K562 (cell line): ENCODE measurements around the gene ANXA7. TPM values are rescaled to one million over a fixed set of nuclear protein-coding genes. Genes with fewer than 3 reads are reported as not detected.
A peak's percentile ranks its signal among the peaks of the same experiment; 100 is the strongest.

Experiments
- BRF2 ChIP-seq: IDR thresholded peaks from 3 replicates; pipeline ENCODE4 v1.6.1; 2011; ENCODE audit warnings: borderline replicate concordance, mild to moderate bottlenecking; ENCODE audit not compliant: insufficient read length, insufficient read depth
- CREB5 ChIP-seq: fragments of 250-450 bp; sonication (Bioruptor Pico); IDR thresholded peaks from 2 replicates; pipeline ENCODE4 v1.5.0; 2020; ENCODE audit warnings: mild to moderate bottlenecking
- DPF2 ChIP-seq: fragments of 450-650 bp; IDR thresholded peaks from 2 replicates; pipeline ENCODE4 v1.6.1; 2016
- FOXA3 ChIP-seq, 2 experiments: fragments of 450-650 bp in 1 of 2; sonication (generic) in 1 of 2; formaldehyde crosslinking; IDR thresholded peaks in 1 of 2; conservative IDR thresholded peaks in 1 of 2; 2 replicates each; pipeline versions ENCODE4 v1.4.0 to v1.8.0; 2020 to 2022; ENCODE audit warnings: mild to moderate bottlenecking in 2 of 2, missing genetic modification reagents in 1 of 2
- FOXK1 ChIP-seq: sonication (generic); formaldehyde crosslinking; IDR thresholded peaks from 2 replicates; pipeline ENCODE4 v1.8.0; 2022; ENCODE audit warnings: missing genetic modification reagents, mild to moderate bottlenecking, borderline replicate concordance
- GABPB2 ChIP-seq: fragments of 250-450 bp; sonication (Bioruptor Pico); conservative IDR thresholded peaks from 2 replicates; pipeline ENCODE4 v1.5.1; 2021; ENCODE audit warnings: mild to moderate bottlenecking
- ILF3 ChIP-seq: fragments of 450-650 bp; IDR thresholded peaks from 2 replicates; pipeline ENCODE4 v1.6.1; 2018; ENCODE audit warnings: antibody characterized with exemption, mild to moderate bottlenecking, moderate library complexity, borderline replicate concordance
- PHF20 ChIP-seq: fragments of 450-650 bp; IDR thresholded peaks from 2 replicates; pipeline ENCODE4 v1.6.1; 2018; ENCODE audit not compliant: partially characterized antibody
- PREB ChIP-seq: sonication (generic); formaldehyde crosslinking; IDR thresholded peaks from 2 replicates; pipeline ENCODE4 v1.8.1; 2023; ENCODE audit warnings: mild to moderate bottlenecking, missing genetic modification reagents
- RB1 ChIP-seq: fragments of 450-650 bp; IDR thresholded peaks from 2 replicates; pipeline ENCODE4 v1.6.1; 2017; ENCODE audit warnings: low read depth, mild to moderate bottlenecking
- TEAD1 ChIP-seq, 2 experiments: fragments of 450-650 bp in 1 of 2; sonication (generic) in 1 of 2; formaldehyde crosslinking; IDR thresholded peaks; 2 replicates each; pipeline versions ENCODE4 v1.4.0 to v1.8.0; 2020 to 2022; ENCODE audit warnings: mild to moderate bottlenecking in 2 of 2, missing genetic modification reagents in 1 of 2
- ZBTB17 ChIP-seq: fragments of 450-650 bp; formaldehyde crosslinking; IDR thresholded peaks from 2 replicates; pipeline ENCODE4 v1.4.0; 2020; ENCODE audit warnings: mild to moderate bottlenecking
- ZBTB40 ChIP-seq, 2 experiments: fragments of 450-650 bp in 1 of 2; sonication (generic) in 1 of 2; formaldehyde crosslinking in 1 of 2; IDR thresholded peaks; 2 replicates each; pipeline versions ENCODE4 v1.7.1 to v1.9.0; 2016 to 2022; ENCODE audit warnings: inconsistent platforms in 1 of 2, mild to moderate bottlenecking in 1 of 2, missing genetic modification reagents in 1 of 2
- ZNF3 ChIP-seq: fragments of 250-450 bp; sonication (Bioruptor Pico); IDR thresholded peaks from 2 replicates; pipeline ENCODE4 v1.5.0; 2021; ENCODE audit warnings: mild to moderate bottlenecking, moderate library complexity
- polyA plus RNA-seq, 8 experiments: library from polyadenylated mRNA; depleted of rRNA in 4 of 8; stranded (reverse) in 5 of 8; unstranded in 3 of 8; fragments of >200 nt; fragmentation: Nextera tagmentation in 2 of 8; fragmentation: Illumina TruSeq in 1 of 8; extraction: Ambion mirVana in 2 of 8; extraction: Trizol in 1 of 8; gene quantifications; 2 replicates each; pipeline versions ENCODE4 v1.2.1 to v1.2.3, GENCODE V29; 2011 to 2014; ENCODE audit warnings: inconsistent platforms in 1 of 8, missing spikeins in 1 of 8
- total RNA-seq, 7 experiments: library from RNA; depleted of rRNA in 6 of 7; stranded (reverse); fragments of >200 nt in 6 of 7; fragmentation: Illumina TruSeq in 2 of 7; extraction: Trizol in 2 of 7; gene quantifications; 2 replicates each; pipeline versions ENCODE4 v1.2.1 to v1.2.3, GENCODE V29; 2011 to 2021; ENCODE audit warnings: low replicate concordance in 1 of 7

ANXA7 gene
- total and polyA plus RNA-seq, 9 of the 15 experiments (the other 6 are each of a cell fraction or from before 2014, with no cell fraction given) = 81.6 to 157 (median 122) TPM

DNA sequence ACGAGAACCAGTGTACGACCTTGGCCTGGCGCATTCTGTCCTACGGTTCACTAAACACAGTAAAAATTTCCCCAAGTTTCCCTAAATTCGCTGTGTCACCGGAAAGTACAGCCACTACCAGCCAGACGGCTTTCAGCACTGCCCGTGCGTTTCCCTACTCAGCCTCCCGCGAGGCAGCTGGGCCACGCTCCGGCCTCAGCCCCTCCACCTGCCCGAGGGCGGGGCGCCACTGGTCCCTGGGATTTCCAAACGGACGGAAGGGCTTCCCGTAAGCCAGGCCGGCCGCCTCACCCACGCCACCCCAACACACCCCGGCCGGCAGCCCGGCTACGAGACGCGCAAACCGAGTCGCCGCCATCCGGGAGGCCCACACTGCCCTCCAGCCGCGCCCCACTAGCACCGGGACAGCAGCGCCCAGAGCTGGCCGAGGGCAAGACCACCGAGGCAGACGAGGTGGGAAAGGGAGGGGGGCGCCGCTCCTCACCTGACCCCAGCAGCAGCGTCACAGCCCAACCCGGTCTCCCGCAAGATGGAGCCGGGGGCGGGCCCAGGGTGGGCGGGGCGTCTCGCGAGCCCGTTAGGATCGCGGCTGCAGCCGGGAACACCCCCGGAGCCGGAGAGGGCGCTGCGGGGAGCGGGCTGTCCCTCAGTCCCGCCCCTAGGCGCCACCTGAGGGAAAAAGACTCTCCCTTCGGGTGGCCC, at the start of gene ANXA7 (continued):
- TF ChIP-seq CREB5 (CRISPR knock-in tag) (no peak), FOXK1 (no peak), RB1 (peak; percentile 71), ZBTB17 (CRISPR knock-in tag) (peak; percentile 54; the same call in 1 of the 2 replicates), ZNF3 (no peak), ZBTB40 (IDR thresholded peaks at IDR 0.05) (peak; percentile 65; the same call in 1 of the 2 replicates), ZBTB40 (CRISPR knock-in tag; IDR thresholded peaks at IDR 0.05) (no peak), PHF20 (peak; percentile 87), BRF2 (no peak), GABPB2 (CRISPR knock-in tag) (no peak), TEAD1 (CRISPR knock-in tag; IDR thresholded peaks at IDR 0.05) (peak in 1 of 2 experiments; percentile 93; a peak in 2 of 4 replicates), ILF3 (no peak), PREB (CRISPR knock-in tag) (no peak), FOXA3 (CRISPR knock-in tag; conservative IDR thresholded peaks at IDR 0.05 in 1 of 2, IDR thresholded peaks at IDR 0.05 in 1 of 2) (peak in 1 of 2 experiments; percentile 87; a peak in 1 of 4 replicates), DPF2 (peak; percentile 76)
